MCF 10A (cell line): Measurements from ENCODE around the gene ZGLP1. TPM values are rescaled to one million over a fixed set of nuclear protein-coding genes. Genes with fewer than 3 reads are reported as not detected.
"Not testable (repeated sequence)": the region's sequence is repeated elsewhere in the genome, so short reads cannot be mapped to it uniquely, and the experiment has no call there.

Experiments used
- BruUV-seq: library from RNA; stranded (reverse); fragments of 400-500 nt; replicated peaks from 2 replicates; lab custom pipeline; 2021; lab: Mats Ljungman, UMichigan
- CTCF ChIA-PET: fragments of 300-600 bp; sonication (Branson Sonifier 250); formaldehyde crosslinking; extraction: SDS; loops from one replicate; lab custom pipeline; 2021; ENCODE audit warnings: antibody characterized with exemption, inconsistent platforms; lab: Yijun Ruan, JAX
- POLR2A ChIA-PET: fragments of 300-600, 350-650 bp; sonication (Branson Sonifier 250); formaldehyde crosslinking; extraction: SDS; loops from one replicate; lab custom pipeline; 2020; ENCODE audit warnings: antibody characterized with exemption, inconsistent platforms; lab: Yijun Ruan, JAX
- DNase-seq: peaks from one replicate; pipeline ENCODE4 v3.0.0-alpha.2; 2018; ENCODE audit not compliant: unreplicated experiment
- H3K27ac Mint-ChIP-seq: one replicate; pipeline ENCODE4 v1.8.0; 2022; ENCODE audit warnings: mild to moderate bottlenecking, low read depth, mixed read lengths; ENCODE audit not compliant: unreplicated experiment
- H3K27me3 Mint-ChIP-seq: one replicate; pipeline ENCODE4 v1.8.0; 2022; ENCODE audit warnings: mixed read lengths; ENCODE audit not compliant: insufficient read depth, unreplicated experiment
- H3K36me3 Mint-ChIP-seq: one replicate; pipeline ENCODE4 v1.8.0; 2022; ENCODE audit warnings: mild to moderate bottlenecking, moderate library complexity, mixed read lengths; ENCODE audit not compliant: insufficient read depth, unreplicated experiment
- H3K4me1 Mint-ChIP-seq: one replicate; pipeline ENCODE4 v1.8.0; 2022; ENCODE audit warnings: mixed read lengths; ENCODE audit not compliant: insufficient read depth, unreplicated experiment
- H3K4me3 Mint-ChIP-seq: one replicate; pipeline ENCODE4 v1.8.0; 2022; ENCODE audit warnings: mild to moderate bottlenecking, moderate library complexity, mixed read lengths; ENCODE audit not compliant: unreplicated experiment
- H3K9me3 Mint-ChIP-seq: one replicate; pipeline ENCODE4 v1.8.0; 2022; ENCODE audit warnings: mixed read lengths; ENCODE audit not compliant: unreplicated experiment
- CTCF ChIP-seq: fragments of 200-600 bp; IDR thresholded peaks from one replicate; pipeline ENCODE4 v1.8.0; 2022; ENCODE audit warnings: antibody characterized with exemption, mild to moderate bottlenecking; ENCODE audit not compliant: unreplicated experiment
- intact Hi-C: fragments of 100-400 bp; cut with micrococcal nuclease; formaldehyde crosslinking; loops from 2 replicates; pipeline ENCODE4 v1.14.1; 2022
- total RNA-seq: library from RNA; stranded (reverse); gene quantifications from 2 replicates; pipeline ENCODE4 v1.2.3, GENCODE V29; 2022

Gene ZGLP1
- total RNA-seq, 1 experiment from 2014 or later, result 3.8 TPM

DNA sequence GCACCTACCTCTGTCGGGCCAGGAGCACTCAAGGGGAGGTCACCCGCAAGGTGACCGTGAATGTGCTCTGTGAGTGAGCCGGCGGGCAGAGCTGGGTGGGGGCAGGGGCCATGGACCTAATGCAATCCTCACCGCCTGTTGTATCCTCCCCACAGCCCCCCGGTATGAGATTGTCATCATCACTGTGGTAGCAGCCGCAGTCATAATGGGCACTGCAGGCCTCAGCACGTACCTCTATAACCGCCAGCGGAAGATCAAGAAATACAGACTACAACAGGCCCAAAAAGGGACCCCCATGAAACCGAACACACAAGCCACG is 24.7 kb downstream of the ZGLP1 start:
- intact Hi-C loops, result no loop called here
- CTCF ChIA-PET, result interaction anchor here (0.7 to 1.4 kb wide), 3 partner anchors 13 to 104 kb away, joined by 3 read pairs; no protein-coding TSS in a partner anchor
- Mint-ChIP-seq H3K27ac (peak overlapping the region; percentile 5), H3K4me3 (no peak overlapping the region), H3K27me3 (no peaks in the 10 kb centered on the region), H3K9me3 (no peaks in the 10 kb centered on the region), H3K36me3 (peaks cover under 1% of the 10 kb centered on the region), H3K4me1 (peaks cover 26% of the 10 kb centered on the region)
- no peak for DNase-seq
- POLR2A ChIA-PET, result interaction anchor here (0.6 to 0.7 kb wide), 2 partner anchors 16 to 115 kb away, joined by 3 to 4 read pairs; no protein-coding TSS in a partner anchor
- no TSS peak for BruUV-seq
- no peak for TF ChIP-seq CTCF

DNA sequence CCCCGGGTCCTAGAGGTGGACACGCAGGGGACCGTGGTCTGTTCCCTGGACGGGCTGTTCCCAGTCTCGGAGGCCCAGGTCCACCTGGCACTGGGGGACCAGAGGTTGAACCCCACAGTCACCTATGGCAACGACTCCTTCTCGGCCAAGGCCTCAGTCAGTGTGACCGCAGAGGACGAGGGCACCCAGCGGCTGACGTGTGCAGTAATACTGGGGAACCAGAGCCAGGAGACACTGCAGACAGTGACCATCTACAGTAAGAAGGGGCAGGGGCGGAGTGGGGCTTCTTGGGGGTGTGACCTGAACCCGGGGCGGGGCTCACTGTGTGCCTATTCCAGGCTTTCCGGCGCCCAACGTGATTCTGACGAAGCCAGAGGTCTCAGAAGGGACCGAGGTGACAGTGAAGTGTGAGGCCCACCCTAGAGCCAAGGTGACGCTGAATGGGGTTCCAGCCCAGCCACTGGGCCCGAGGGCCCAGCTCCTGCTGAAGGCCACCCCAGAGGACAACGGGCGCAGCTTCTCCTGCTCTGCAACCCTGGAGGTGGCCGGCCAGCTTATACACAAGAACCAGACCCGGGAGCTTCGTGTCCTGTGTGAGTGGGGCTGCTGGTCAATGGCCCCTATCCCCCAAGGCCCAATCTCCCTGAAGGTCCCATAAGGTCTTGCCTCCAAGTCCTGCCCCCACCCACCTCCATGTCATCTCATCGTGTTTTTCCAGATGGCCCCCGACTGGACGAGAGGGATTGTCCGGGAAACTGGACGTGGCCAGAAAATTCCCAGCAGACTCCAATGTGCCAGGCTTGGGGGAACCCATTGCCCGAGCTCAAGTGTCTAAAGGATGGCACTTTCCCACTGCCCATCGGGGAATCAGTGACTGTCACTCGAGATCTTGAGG is 25.3 kb downstream of the ZGLP1 start:
- no peak for DNase-seq
- no peaks in the 10 kb centered on the region for H3K27me3 Mint-ChIP-seq
- intact Hi-C loops, result no loop called here
- no TSS peak for BruUV-seq
- TF ChIP-seq CTCF, result no peak
- CTCF ChIA-PET, result interaction anchor here (0.7 to 1.4 kb wide), 4 partner anchors 12 to 104 kb away, joined by 3 to 5 read pairs (median 3); no protein-coding TSS in a partner anchor
- H3K9me3 Mint-ChIP-seq, result no peaks in the 10 kb centered on the region
- no peak overlapping the region for H3K27ac Mint-ChIP-seq
- POLR2A ChIA-PET, result interaction anchor here (0.7 kb wide), 1 partner anchor 15 kb away, joined by 3 read pairs; no protein-coding TSS in a partner anchor
- no peak overlapping the region for H3K4me3 Mint-ChIP-seq
- H3K36me3 Mint-ChIP-seq, result peaks cover 6% of the 10 kb centered on the region
- H3K4me1 Mint-ChIP-seq, result peaks cover 29% of the 10 kb centered on the region

- H3K4me3 Mint-ChIP-seq, result no peak overlapping the region
- POLR2A ChIA-PET, result no interaction called here
These were observed 26.1 kb downstream of the ZGLP1 start for GRCh38 chr19:10283301-10284064.

DNA sequence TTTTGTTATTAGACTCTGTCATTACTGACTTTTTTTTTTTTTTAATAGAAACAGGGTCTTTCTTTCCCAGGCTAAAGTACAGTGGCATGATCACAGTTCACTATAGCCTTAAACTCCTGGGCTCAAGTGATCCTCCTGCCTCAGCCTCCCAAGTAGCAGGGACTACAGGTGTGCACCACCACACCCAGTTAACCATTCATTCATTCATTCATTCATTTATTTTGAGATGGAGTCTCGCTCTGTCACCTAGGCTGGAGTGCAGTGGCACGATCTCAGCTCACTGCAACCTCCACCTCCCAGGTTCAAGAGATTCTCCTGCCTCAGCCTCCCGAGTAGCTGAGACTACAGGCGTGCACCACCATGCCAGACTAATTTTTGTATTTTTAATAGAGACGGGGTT is 27.6 kb downstream of the ZGLP1 start:
- POLR2A ChIA-PET, H3K27ac Mint-ChIP-seq, BruUV-seq, DNase-seq, H3K4me3 Mint-ChIP-seq, H3K9me3 Mint-ChIP-seq, intact Hi-C loops, H3K27me3 Mint-ChIP-seq: not testable (repeated sequence)
- Mint-ChIP-seq H3K36me3 (peaks cover 18% of the 10 kb centered on the region), H3K4me1 (peaks cover 23% of the 10 kb centered on the region)
- CTCF ChIA-PET, result interaction anchor here (0.5 to 0.6 kb wide), 2 partner anchors 53 to 122 kb away, joined by 3 read pairs; no protein-coding TSS in a partner anchor

More at GRCh38 chr19:10283301-10284064, 26.1 kb downstream of the ZGLP1 start:
- DNase-seq, result no peak
- BruUV-seq, result no TSS peak
- intact Hi-C loops, result no loop called here
- no peaks in the 10 kb centered on the region for H3K9me3 Mint-ChIP-seq
- peaks cover 24% of the 10 kb centered on the region for H3K4me1 Mint-ChIP-seq
- peaks cover 15% of the 10 kb centered on the region for H3K36me3 Mint-ChIP-seq
- no peaks in the 10 kb centered on the region for H3K27me3 Mint-ChIP-seq
- no peak for TF ChIP-seq CTCF
- CTCF ChIA-PET, result interaction anchor here (0.8 kb wide), 1 partner anchor 13 kb away, joined by 5 read pairs; no protein-coding TSS in a partner anchor
- no peak overlapping the region for H3K27ac Mint-ChIP-seq
